ENCODE data around the gene GBX2.

The GBX2 gene

DNA sequence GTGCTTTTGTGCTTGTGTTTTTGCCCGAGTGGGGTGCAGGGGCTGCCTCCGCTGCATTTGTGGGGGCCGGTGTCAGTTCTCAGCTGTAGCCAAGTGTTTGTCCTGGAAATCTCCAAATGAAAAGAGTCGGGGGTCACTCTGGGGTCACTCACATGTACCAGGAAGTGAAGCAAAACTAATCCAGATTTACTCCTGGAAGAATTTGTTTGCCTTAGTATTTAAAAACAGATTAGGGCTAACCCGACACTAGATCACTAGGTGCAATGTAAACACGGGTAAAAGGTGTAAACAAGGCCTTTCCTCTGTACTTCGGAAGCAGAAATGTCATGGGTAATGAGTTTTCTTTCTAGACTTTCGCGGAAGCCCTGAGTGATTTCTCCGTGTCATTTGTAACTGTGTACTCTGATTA lies 50.3 kb downstream of the GBX2 start:
- DNase-seq (ENCODE audit: low read depth, low spot score): no peak

DNA sequence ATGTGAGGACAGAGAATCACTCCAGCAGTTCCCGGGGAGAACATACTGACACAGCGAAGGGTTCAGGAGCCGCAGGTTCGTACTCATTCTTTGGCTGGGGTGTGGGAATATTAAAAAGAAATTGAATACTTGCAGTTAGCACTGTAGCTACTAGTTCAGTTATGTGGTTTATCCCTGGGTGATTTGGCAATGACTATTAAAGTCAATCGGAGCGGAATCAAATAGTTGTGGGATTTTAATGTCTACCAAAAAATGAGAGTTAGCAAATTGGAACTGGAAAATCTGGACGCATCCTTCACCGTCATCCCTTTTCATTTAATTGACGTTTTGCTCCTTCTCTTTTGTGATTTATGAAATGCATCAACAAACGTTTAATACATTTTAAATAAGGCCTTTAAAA lies 50.8 kb downstream of the GBX2 start:
- DNase-seq (ENCODE audit: low read depth, low spot score): no peak
